ENCODE measurements around the gene SERINC2.

SERINC2 gene

DNA sequence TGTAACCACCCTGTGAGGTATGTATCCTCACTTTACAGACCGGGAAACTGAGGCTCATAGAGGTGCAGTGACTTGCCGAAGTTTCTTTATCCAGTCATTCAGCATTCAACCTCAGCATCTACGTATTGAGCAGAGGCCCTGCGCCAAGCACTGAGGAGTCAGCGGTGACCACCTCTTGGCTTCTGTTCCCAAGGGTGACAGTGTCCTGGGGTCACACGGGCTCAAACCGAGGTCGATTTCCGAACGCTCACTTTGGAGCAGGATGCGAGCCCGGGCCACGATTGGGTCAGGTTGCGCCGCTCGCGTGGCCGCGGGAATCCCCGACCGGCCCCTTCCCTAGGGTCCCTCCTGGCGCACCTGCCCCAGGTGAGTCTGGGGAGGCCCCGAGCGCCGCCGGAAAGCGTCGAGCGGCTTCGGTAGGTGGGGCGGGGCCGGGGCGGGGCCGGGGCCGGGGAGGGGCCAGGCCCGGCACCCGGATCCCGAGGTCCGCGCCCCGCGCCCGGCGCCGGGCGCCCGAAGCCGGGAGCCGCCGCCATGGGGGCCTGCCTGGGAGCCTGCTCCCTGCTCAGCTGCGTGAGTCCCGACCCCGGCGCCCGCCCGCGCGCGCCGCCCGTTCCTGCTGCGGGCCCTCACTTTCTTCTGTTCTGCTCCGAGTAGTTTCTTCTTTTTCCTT lies at the start of gene SERINC2:
Gene SERINC2 (plus strand): TSS at position 482 of the 673 bp plus-strand sequence. CDS start 53 bp downstream, at position 535.
- peak in 1 of 3 experiments; percentile 11 for DNase-seq (ENCODE audit: low read depth in 3 of 3)

DNA sequence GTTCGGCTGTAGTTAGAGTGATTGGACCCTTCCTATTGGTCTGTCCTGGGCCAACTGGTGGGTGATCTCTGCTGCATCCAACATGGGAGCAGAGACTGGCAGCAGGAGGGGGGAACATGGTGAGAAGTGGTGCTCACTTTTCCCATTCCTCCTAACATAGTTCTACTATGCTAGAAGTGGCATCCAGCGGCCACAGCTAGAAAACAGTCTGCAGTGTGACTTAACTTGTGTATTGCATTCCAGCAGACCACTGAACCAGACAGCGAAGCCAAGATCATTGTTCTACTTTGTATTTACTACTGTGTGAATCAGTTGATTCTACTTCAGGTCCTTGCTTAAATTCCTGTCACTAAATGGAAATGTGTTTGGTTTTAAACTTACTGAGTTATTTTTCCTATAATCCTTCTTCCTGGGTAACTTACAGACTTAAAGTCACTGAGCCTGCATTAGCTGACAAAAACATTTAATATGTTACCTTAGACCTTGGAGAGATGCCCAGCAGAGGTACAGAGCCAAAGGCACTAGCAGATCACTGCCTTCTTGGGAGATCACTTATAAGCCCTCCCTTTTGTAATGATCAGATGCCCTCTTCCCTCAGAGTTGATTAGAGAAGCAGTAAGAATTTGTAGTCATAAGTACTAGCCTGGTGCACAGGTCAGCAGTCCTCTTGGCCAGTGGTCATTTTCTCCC lies 48.3 kb upstream of the SERINC2 start:
- no peak for DNase-seq (ENCODE audit: low read depth in 3 of 3)

DNA sequence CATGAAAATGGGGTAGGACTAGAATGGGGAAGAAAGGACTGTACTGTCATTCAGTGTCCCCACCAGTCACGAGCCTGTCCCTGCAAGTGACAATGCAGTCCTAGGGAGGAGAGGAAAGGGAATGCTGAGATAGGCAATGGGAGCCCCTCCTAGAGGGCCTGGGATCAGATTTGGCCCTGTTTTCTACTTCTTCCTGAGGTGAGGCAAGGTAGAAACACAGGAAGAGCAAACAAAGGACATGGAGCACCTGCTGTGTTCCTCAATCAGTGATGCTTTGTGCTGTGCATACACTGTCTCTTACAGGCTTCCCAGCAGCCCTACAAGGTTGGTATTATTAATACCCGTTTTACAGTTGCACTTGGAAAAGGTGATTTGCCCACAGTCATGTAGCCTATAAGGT lies 46.2 kb upstream of the SERINC2 start:
- DNase-seq (ENCODE audit: low read depth in 3 of 3): no peak

DNA sequence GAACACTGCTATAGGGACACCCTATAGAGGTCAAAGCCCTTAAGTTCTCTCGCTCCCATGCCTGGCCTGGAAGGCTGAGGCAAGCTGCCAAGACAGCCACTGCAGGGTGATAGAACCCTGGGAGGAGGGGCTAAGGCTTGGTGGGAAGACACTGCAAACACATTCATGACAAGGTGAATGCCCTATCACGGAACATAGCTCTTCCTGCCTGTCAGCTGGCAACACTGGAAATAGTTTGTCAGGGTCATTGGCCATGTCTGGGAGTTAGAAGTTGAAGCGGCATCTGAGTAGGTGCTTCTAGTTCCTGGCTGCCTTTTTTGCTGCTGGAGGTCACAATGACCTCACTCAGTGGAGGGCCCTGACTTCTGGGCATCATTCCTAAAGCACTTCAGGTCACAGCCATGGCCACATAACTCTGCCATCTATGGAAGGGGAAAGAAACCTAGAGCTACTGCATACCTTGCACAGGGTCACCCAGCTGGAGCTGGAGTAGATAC lies 44.4 kb upstream of the SERINC2 start:
- no peak for DNase-seq (ENCODE audit: low read depth in 3 of 3)

DNA sequence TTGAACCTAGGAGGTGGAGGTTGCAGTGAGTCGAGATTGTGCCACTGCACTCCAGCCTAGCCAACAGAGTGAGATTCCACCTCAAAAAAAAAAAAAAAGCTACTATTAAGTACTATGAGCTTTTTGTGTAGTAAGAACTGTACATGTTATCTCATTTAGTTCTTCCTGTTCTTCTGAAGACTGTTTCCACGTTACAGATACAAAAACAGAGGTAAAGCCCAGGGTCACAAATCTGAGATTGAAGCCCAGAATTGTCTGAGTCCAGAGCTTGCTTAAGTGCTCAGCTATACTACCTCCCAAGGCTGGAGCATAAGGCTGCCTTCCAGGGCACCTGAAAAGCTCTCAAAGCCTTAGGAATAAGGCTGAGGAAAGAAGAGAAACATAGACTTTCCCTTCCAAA lies 43.0 kb upstream of the SERINC2 start:
- DNase-seq (ENCODE audit: low read depth in 3 of 3): no peak

DNA sequence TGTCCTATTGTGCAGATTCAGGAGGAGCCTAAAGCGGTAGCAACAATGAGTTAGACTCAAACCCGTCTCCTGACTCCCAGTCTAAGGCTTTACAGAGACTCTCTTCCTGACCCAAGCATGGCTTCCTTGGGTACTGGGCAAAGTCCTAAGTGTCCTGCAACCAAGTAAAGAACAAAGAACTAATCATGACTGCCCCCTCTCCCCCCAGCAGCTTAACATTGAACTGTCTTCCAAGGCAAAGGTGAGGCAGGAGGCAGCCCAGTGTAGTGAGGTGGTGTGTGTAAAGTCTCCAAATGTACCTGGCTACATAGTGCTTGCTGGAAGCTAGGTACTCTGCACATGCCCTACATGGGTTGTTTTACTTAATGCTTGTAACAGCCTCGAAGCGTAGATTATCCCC lies 42.4 kb upstream of the SERINC2 start:
- DNase-seq (ENCODE audit: low read depth in 3 of 3): no peak

DNA sequence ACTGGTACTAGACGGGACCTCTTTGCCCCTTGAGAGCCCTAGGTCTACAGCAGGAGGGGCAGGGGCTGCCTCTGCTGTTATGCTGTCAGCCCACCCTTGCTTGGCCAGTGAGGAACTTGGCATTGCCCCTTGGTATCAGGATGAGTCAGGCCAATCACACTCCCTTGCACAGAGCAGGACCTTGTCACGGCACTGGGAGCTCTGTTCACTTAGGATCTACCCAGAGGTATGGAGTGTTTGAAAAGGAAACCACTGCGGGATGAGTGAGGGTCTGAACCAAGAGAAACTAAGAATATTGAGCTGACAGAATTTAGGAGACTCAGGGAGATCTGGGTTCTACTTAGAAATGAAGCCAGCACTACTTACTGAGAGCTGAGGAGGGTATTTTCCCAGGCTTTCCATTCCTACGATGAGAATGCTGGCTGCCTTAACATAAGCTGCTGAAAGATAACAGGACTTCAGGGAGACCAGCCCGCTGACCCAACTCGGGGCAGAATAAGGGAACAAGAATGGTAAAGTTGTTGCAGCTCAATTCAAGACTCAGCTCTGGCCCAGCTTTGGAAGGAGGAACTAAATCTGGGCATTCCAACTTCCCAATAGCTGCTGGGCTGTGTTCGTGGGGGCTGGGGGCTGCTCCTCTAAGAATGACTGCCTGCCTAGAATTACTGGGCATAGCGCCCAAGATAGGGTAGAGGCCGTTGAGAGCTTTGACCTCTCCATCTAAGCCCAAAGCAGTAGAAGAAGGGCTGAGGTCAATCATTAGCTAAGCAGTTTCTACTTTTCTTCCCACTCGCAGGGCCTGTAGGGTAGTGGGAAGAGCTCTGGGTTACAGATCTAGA lies 41.7 kb upstream of the SERINC2 start:
- no peak for DNase-seq (ENCODE audit: low read depth in 3 of 3)

DNA sequence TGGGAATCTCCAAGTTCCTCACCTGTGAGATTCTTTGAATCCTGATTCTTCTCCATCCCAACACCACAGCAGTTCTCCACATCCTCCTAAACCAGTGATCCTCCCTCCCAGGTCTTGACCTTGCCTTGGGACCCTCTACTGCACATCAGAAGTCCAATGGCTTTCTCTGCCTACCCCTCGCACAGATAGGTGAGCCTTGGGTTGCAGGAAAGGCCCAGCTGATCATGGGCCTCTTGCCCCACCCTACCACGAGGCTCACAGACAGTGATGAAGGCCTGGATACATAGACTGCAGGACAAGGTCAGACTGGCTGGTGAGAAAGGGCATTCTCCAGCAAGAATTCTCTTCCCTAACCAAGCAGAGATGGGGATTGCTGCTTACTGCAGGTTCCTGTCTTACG lies 41.0 kb upstream of the SERINC2 start:
- DNase-seq (ENCODE audit: low read depth in 3 of 3): no peak

DNA sequence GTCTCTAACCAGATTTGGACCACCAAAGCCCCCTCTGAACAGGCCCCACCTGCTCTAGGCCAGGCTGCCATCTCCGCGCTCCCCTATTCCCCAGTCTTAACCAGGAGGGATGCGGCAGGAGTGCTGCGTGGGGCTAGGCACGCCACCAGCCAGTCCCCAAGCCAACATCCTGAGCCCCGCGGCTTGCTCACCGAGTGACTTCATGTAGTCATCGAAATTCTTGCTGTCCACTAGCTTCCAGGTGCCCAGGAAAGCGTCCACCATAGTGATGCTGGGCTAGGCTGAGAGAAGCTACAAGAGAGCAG lies 40.3 kb upstream of the SERINC2 start:
- DNase-seq (ENCODE audit: low read depth in 3 of 3): no peak

DNA sequence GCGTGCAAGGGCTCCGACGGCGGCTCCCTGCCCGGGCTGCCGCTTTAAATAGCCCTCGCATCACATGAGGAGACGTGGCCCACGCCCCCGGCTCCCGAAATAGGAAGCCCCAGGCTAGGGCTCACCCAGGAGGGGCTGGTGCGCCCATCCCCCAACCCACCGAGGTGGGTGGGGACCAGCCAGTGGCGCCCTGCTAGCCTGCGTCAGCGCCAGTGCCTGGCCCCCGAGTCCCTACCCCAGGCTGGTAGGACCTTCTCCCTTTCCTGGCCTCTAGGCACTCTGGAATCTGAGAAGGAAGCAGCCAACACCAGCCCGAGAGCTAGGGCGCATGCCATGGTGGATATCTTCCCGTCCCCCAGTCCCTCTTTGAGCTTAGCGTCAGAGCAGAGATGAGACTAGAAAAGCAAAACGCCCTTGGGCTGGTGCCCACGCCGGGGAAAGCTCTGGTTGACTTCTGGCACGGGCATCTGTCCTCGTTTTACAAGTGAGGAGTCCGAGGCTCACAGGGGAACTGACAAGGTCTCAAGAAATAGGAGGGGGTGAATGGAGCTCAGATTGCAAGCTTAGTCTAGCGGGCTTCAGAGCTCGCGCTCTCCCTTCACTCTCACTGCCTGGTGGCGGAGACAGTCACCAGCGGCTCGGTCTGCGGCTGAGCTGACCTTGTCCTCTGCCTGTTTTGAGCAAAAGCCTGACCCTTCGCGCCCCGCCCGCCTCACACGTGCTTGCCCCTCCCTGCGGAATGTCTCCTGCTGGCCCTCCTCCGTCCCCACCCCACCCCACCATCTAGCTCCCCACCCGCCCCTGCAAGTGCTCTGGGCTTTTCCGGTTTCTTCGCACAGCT lies 39.7 kb upstream of the SERINC2 start, which contains the start of gene FABP3:
Gene FABP3 (minus strand): TSS at position 21 of the 841 bp plus-strand sequence. CDS start 62 bp downstream, outside the sequence.
- peak in 1 of 3 experiments; percentile 9 for DNase-seq (ENCODE audit: low read depth in 3 of 3)

DNA sequence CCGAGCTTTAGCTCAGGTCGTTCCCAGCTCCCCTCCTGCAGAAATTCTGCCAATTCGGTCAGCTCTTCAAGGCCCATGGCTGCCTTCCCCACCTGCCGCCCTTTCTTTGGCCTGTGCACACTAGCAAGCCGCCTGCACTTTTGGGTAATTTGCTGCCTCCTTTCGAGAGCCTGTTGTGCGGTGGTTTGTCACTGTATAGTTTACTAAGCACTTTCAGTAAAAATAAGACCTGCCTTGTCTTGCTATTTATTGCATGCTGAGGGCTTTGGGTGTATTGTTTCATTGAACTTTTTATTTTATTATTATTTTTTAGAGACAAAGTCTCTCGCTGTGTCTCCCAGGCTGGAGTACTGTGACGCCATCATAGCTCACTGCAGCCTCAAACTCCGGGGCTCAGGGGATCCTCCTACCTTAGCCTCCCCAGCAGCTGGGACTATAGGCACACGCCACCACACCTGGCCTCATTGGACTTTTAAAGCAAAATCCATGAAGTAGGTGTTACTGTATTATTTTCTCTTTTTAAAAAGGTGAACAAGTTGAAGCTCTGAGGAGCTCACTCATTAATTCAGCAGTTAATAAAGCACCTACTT lies 39.0 kb upstream of the SERINC2 start:
- DNase-seq (ENCODE audit: low read depth in 3 of 3): no peak

DNA sequence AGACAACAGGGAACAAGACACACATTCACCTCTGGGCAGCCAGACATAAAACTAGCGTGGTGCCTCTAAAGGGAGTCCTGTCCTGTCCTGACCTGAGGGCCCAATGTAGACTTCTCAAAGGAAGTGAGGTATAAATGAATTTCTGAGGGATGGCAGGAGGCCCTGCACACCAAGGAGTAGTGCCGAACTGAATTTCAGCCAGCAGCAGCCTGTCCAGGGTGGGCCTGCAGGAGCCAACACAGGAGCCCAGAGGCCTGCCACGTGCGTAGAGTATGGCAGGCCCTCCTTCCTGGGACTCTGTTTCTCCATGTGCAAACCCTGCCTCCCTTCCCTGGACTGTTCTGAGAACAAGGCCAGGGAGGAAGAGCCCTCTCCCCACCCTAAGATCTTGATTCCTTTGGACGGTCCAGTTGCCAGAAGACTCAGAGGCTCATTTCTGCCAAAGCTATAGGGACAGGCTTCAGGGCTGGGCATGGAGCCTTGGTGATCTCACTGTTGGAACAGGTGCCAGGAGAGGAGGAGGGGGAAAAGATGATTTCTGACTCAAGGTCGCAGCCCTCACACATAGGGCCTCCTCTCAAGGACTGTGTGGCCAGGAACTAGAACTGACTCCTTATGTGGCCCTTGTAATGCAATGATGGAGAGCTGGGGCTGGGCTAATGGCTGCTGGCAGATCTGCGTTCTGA lies 38.4 kb upstream of the SERINC2 start:
- no peak for DNase-seq (ENCODE audit: low read depth in 3 of 3)

DNA sequence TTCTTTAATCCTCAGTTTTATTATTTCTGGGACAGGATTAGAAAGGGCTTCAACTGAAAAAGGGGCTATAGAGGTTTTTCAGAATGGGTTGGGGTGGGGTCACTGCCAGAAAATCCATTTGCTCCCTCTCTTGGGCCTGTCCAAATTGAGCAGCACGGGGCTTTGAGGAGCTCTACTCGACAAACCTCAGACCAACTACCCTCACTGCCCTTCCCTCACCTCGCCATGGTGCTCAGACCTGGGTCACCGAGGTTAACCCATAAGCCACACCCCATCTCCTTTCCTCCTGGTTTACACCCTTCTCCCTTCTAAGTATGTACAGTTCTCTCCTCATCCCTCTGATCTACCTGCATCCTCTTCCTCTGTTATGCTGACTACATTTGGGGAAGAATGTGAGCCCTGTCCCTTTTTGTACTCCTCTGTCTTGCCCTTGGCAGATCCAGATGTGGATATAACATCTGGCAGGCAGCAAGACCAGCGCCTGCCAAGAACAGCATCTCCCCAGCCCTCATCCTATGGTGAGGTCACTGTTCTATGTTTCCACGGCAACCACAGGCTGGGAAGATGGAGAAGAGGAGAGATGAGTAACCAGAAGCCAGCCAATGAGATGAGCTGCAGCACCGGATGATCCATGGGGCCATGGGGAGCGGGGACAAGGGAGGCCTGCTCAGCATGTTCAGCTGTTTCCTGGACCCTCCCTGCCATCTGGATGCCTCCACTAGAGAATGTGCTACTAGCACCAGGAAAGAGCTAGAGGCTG lies 36.5 kb upstream of the SERINC2 start:
- no peak for DNase-seq (ENCODE audit: low read depth in 3 of 3)

DNA sequence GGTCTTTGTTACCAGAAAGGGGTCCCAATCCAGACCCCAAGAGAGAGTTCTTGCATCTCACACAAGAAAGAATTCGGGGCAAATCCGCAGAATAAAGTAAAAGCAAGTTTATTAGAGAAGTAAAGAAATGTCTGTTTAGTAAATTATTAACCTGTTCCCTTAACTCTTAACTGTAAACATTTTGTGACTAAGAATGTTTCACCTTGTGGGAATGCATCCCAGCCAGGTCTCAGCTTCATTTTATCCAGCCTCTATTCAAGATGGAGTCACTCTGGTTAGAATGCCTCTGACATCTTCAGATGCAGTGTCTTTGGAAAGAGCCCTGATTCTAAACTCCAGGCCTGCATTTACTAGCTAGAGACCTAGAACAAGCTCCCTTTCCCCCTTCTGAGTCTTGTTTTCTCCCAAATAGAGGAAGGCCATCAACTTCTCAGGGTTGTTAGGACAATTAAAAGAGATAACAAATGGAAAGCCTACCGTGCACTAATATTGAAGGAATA lies 35.6 kb upstream of the SERINC2 start:
- no peak for DNase-seq (ENCODE audit: low read depth in 3 of 3)

DNA sequence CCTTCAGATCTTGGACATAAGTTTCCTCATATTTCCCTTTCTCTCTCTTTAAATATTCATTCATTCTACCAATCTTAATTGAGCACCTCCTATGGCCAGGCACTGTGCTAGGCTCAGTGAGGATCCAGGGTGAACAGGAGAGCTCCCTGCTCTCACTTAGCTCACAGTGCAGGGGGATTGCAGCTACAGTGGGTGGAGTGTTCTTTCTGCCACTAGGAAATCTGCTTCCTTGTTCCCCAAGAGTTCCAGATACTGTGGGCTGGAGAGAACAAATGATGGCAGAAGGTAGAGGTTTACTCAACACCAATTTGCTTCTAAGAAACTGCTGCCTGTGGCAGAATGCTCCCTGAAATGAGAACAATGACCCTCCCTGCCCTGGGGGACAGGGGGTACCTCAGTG lies 35.0 kb upstream of the SERINC2 start:
- DNase-seq (ENCODE audit: low read depth in 3 of 3): no peak

DNA sequence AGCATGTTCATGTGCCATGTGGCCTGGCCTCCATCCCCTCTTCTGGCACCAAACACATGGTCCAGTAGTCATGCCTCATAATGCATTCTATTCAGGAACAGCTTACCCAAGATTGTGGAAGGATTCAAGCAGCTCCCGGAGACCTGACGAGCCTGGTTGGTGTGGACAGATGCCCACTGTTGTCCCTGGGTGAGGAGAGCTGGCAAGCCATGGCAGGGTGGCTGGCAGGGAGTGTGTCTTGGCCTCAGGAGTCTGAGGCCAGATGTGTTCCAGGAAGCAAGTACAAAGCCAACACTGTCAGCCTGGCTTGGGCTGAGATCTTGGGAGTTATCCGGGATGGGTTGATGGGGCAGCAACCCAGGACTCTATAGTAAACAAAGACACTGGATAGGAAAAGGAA lies 32.8 kb upstream of the SERINC2 start:
- DNase-seq (ENCODE audit: low read depth in 3 of 3): no peak

DNA sequence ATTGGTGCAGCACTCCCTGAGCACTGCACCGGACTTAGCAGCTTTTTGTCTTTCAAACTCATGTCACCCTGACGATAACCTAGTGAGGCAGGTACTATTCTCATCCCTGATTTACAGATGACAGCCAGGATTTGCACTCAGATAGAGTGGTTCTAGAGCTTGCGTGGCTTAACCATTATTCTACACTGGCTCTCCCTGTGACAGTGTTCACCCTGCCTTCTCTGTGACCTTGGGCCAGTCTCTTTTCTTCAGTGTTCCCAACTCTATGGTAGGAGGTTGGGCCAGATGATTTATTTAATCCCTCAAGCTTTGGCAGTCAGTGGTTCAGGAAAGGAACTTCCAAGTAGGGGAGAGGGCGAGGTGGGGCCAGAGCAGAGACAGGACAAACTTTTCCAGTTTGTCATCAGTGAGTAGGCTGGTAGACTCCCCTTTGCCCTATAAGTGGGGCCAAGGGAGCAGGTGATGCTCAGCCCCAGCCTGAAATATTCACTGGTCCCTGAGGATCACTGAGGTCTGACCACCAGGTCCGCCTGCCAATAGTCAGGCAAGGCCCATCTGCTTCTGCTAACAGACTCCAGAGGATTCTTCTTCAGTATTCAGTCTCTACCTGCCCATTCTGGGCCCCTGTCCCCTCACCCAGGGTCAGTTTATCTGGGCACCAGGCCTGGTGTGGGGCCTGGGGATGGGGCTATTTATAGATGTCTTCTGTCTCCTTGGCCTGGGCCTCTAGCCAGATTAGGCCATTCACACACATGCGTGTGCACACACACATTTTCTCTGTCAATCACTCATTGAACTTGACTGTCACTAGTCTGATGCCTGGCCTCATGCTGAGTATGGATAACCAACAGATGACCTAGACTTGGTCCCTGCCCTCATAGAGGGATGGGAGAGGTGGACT lies 31.4 kb upstream of the SERINC2 start:
- DNase-seq (ENCODE audit: low read depth in 3 of 3): no peak

DNA sequence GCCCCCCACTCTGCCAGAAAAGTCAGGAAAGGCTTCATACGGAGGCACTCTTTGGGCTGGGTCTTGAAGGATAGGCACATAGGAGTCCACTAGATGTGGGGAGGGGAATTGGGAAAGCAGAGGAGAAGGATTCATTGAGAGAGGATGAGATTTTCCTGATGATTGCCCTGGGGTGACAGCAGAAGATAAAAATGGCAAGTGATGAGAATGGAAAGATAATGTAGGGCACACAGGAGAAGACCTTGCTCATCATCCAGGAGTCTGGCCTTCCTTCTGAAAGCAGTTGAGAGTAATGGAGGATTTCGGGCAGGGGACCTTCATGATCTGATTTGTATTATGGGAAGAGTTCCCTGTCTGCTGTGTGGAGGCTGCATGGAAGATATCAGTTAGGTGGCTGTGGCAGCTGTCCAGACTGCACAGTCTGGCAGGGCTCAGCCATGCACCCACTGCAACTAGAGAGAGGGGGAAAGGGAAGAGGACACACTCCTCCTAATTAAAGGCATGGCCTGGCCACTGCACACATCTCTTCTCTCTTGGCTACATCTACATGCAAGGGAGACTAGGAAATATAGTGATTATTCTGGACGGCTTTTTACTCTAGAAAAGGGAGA lies 30.5 kb upstream of the SERINC2 start:
- no peak for DNase-seq (ENCODE audit: low read depth in 3 of 3)
